Epithelial cell of proximal tubule (primary cell): Measurements from ENCODE around the gene MBP. TPM values are rescaled to one million over a fixed set of nuclear protein-coding genes. Genes with fewer than 3 reads are reported as not detected.

Experiments
- DNase-seq: peaks from one replicate; pipeline ENCODE4 v3.0.0-alpha.2; 2011; ENCODE audit warnings: low read depth
- H3K4me3 ChIP-seq: 2 replicates; pipeline ENCODE4 v1.5.1; 2011; ENCODE audit warnings: low read depth, mild to moderate bottlenecking, low read length
- total RNA-seq: library from RNA; depleted of rRNA; stranded (reverse); fragments of >200 nt; gene quantifications from 2 replicates; pipeline ENCODE4 v1.2.3, GENCODE V29; 2015
- TF ChIP-seq, protein P1 (sequence below): conservative IDR thresholded peaks from 2 replicates; pipeline ENCODE4 v1.5.1; 2012; ENCODE audit warnings: low read depth, mild to moderate bottlenecking, low read length

MBP gene
- total RNA-seq, 1 donor from 2014 or later = 19.1 TPM

GRCh38 chr18:77140030-77140429 is 7.4 kb upstream of the MBP start:
- TF ChIP-seq, protein P1, sequence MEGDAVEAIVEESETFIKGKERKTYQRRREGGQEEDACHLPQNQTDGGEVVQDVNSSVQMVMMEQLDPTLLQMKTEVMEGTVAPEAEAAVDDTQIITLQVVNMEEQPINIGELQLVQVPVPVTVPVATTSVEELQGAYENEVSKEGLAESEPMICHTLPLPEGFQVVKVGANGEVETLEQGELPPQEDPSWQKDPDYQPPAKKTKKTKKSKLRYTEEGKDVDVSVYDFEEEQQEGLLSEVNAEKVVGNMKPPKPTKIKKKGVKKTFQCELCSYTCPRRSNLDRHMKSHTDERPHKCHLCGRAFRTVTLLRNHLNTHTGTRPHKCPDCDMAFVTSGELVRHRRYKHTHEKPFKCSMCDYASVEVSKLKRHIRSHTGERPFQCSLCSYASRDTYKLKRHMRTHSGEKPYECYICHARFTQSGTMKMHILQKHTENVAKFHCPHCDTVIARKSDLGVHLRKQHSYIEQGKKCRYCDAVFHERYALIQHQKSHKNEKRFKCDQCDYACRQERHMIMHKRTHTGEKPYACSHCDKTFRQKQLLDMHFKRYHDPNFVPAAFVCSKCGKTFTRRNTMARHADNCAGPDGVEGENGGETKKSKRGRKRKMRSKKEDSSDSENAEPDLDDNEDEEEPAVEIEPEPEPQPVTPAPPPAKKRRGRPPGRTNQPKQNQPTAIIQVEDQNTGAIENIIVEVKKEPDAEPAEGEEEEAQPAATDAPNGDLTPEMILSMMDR = no peak
- DNase-seq = no peak
- H3K4me3 ChIP-seq = no peak overlapping the region

GRCh38 chr18:77139619-77140018 is 7.0 kb upstream of the MBP start:
- TF ChIP-seq, protein P1 = no peak
- no peak overlapping the region for H3K4me3 ChIP-seq
- DNase-seq = no peak

GRCh38 chr18:77138270-77138669 is 5.7 kb upstream of the MBP start:
- TF ChIP-seq, protein P1 = no peak
- no peak for DNase-seq
- no peak overlapping the region for H3K4me3 ChIP-seq

DNA sequence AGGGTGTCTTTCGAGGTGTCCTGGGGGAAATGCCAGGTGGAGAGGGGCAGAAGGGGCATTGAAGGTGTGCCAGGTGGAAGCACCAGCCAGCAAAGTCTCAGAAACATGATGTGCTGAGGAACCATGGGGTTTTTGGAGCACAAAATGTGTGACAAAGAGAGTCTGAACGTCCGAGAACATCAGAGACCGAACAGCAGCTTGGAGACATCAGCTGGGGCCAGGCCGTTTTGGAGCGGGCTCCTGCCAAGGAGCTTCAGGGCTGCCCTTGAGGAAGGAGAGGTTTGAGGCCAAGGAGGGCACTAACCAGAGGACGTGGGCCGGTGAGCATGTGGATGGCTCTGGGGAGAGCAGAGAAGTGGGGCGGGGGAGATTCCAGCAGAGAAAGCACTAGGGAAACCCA is 5.3 kb upstream of the MBP start:
- no peak overlapping the region for H3K4me3 ChIP-seq
- DNase-seq = no peak
- TF ChIP-seq, protein P1 = no peak

DNA sequence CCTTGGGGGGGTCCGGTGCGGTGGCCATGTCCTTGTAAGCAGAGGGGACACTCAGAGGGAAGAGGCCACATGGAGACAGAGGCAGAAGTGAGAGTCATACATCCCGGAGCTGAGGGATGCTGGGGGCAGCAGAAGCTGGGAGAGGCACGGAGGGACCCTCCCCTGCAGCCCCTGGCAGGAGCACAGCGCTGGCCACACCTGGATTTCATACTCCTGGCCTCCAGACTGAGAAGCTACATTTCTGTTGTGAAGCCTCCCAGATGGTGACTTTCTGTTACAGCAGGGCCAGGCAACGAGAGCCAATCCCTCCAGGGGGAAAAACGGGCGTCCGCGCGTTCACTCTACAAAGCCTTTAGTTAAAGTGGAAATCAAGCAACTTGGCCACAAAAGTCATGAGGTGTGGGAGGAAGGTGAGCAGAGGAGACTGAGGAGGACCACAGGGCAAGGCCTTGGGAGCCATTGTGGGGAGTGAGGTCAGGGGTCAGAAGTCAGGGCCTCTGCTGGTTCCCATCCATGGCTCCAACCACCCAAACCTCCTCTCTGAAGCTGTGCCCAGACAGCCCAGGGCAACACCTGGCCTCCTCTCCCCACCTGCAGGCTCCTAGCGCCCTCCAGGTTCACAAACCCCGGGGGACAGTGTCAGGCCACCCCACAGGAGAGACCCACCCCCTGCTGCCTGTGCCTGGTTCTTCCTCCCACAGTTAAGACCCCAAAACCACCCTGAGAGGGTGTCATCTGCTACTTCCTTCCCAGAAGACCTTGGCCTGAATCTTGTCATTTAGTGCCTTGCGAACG is 4.5 kb upstream of the MBP start:
- no peak for DNase-seq
- TF ChIP-seq, protein P1 = no peak
- no peak overlapping the region for H3K4me3 ChIP-seq

- DNase-seq = no peak
- H3K4me3 ChIP-seq = no peak overlapping the region
- TF ChIP-seq, protein P1 = no peak
These were observed 3.6 kb upstream of the MBP start for GRCh38 chr18:77136076-77136718.
